ENCODE measurements around the gene CORIN.

CORIN gene

GRCh38 chr4:47848041-47848440 lies 10.2 kb upstream of the CORIN start:
- ATAC-seq, result no peak
- no peak for TF ChIP-seq TSHZ2 (CRISPR knock-in tag; IDR thresholded peaks at IDR 0.05)
- TF ChIP-seq OSR1 (CRISPR knock-in tag; IDR thresholded peaks at IDR 0.05), result no peak
- no peak for TF ChIP-seq ESRRG (CRISPR knock-in tag; IDR thresholded peaks at IDR 0.05)
- no peak for TF ChIP-seq RARB (CRISPR knock-in tag; IDR thresholded peaks at IDR 0.05)
- TF ChIP-seq SNAI2 (CRISPR knock-in tag; IDR thresholded peaks at IDR 0.05), result no peak
- no peak for TF ChIP-seq ZNF565 (CRISPR knock-in tag; conservative IDR thresholded peaks at IDR 0.05; ENCODE audit: low read depth)
- TF ChIP-seq ISL1 (CRISPR knock-in tag; IDR thresholded peaks at IDR 0.05), result no peak
- no peak for TF ChIP-seq PATZ1 (CRISPR knock-in tag; IDR thresholded peaks at IDR 0.05; ENCODE audit: borderline replicate concordance)
- TF ChIP-seq ZNF8 (CRISPR knock-in tag; IDR thresholded peaks at IDR 0.05), result no peak
- TF ChIP-seq ZC3H10 (CRISPR knock-in tag; IDR thresholded peaks at IDR 0.05), result no peak
- TF ChIP-seq ZNF70 (CRISPR knock-in tag; IDR thresholded peaks at IDR 0.05), result no peak
- no peak for TF ChIP-seq CREB5 (CRISPR knock-in tag; IDR thresholded peaks at IDR 0.05; ENCODE audit: low read depth)
- TF ChIP-seq CSDC2 (CRISPR knock-in tag; IDR thresholded peaks at IDR 0.05), result no peak
- TF ChIP-seq BACH2 (CRISPR knock-in tag; IDR thresholded peaks at IDR 0.05; ENCODE audit: borderline replicate concordance), result no peak

GRCh38 chr4:47842985-47843384 lies 5.1 kb upstream of the CORIN start:
- TF ChIP-seq ARNTL (CRISPR knock-in tag; IDR thresholded peaks at IDR 0.05; ENCODE audit: borderline replicate concordance, low read depth), result no peak
- TF ChIP-seq ZNF565 (CRISPR knock-in tag; conservative IDR thresholded peaks at IDR 0.05; ENCODE audit: low read depth), result no peak
- no peak for ATAC-seq

GRCh38 chr4:47840291-47840690 lies 2.4 kb upstream of the CORIN start:
- no peak for ATAC-seq
- no peak for TF ChIP-seq SNAI2 (CRISPR knock-in tag; IDR thresholded peaks at IDR 0.05)
- no peak for TF ChIP-seq OSR1 (CRISPR knock-in tag; IDR thresholded peaks at IDR 0.05)
- TF ChIP-seq BACH2 (CRISPR knock-in tag; IDR thresholded peaks at IDR 0.05; ENCODE audit: borderline replicate concordance), result no peak
- no peak for TF ChIP-seq ZNF70 (CRISPR knock-in tag; IDR thresholded peaks at IDR 0.05)

- TF ChIP-seq ZFP30 (CRISPR knock-in tag; IDR thresholded peaks at IDR 0.05), result no peak
- no peak for TF ChIP-seq PATZ1 (CRISPR knock-in tag; IDR thresholded peaks at IDR 0.05; ENCODE audit: borderline replicate concordance)
- no peak for TF ChIP-seq POU6F1 (CRISPR knock-in tag; IDR thresholded peaks at IDR 0.05; ENCODE audit: borderline replicate concordance, low read depth)
- TF ChIP-seq RARB (CRISPR knock-in tag; IDR thresholded peaks at IDR 0.05), result no peak
- no peak for ATAC-seq
Observed at GRCh38 chr4:47839259-47839658, 1.4 kb upstream of the CORIN start.

GRCh38 chr4:47838445-47838844 lies 578 bp upstream of the CORIN start:
- no peak for ATAC-seq
- TF ChIP-seq ZNF8 (CRISPR knock-in tag; IDR thresholded peaks at IDR 0.05) (no peak), ZNF565 (CRISPR knock-in tag; conservative IDR thresholded peaks at IDR 0.05; ENCODE audit: low read depth) (no peak), TSHZ2 (CRISPR knock-in tag; IDR thresholded peaks at IDR 0.05) (no peak), ZNF70 (CRISPR knock-in tag; IDR thresholded peaks at IDR 0.05) (no peak), GLIS3 (CRISPR knock-in tag; IDR thresholded peaks at IDR 0.05) (no peak), ARNTL (CRISPR knock-in tag; IDR thresholded peaks at IDR 0.05; ENCODE audit: borderline replicate concordance, low read depth) (no peak), CSRNP3 (CRISPR knock-in tag; IDR thresholded peaks at IDR 0.05) (no peak), OSR1 (CRISPR knock-in tag; IDR thresholded peaks at IDR 0.05) (no peak), TOX (CRISPR knock-in tag; IDR thresholded peaks at IDR 0.05; ENCODE audit: borderline replicate concordance) (no peak)

Data from SK-N-SH treated with all-trans-retinoic acid at 6 μM for 48 hours (cell line).